Measurements from ENCODE around the gene CCDC83. TPM values are rescaled to one million over a fixed set of nuclear protein-coding genes. Genes with fewer than 3 reads are reported as not detected.

Gene CCDC83
- total RNA-seq, 4 donors from 2014 or later, result not detected

GRCh38 chr11:85939099-85940015 is 84.2 kb downstream of the CCDC83 start:
- H3K4me3 ChIP-seq, result no peak overlapping the region
- no peaks in the 10 kb centered on the region for H3K4me1 ChIP-seq
- no peaks in the 10 kb centered on the region for H3K36me3 ChIP-seq
- intact Hi-C loops (cut with DNase I; ENCODE audit: low total_unique reads), result loop anchor here (10.0 kb wide), 1 partner anchor 355 kb away; no protein-coding TSS in a partner anchor
- in situ Hi-C loops (cut with MboI; ENCODE audit: low sequenced_read_pairs in 4 of 4), result loop anchor here (5.0 to 10.0 kb wide), 3 partner anchors 275 to 285 kb away; no protein-coding TSS in a partner anchor
- no peak for ATAC-seq
- no peak for TF ChIP-seq POLR2A (IDR thresholded peaks at IDR 0.05)
- TF ChIP-seq CTCF (IDR thresholded peaks at IDR 0.05 in 4 of 5, conservative IDR thresholded peaks at IDR 0.05 in 1 of 5), result no peak
- no peaks in the 10 kb centered on the region for H3K9me3 ChIP-seq
- H3K27ac ChIP-seq, result no peak overlapping the region
- no peak for DNase-seq
- H3K27me3 ChIP-seq, result no peaks in the 10 kb centered on the region

GRCh38 chr11:85941380-85941973 is 86.3 kb downstream of the CCDC83 start:
- H3K4me3 ChIP-seq, result no peak overlapping the region
- in situ Hi-C loops (cut with MboI; ENCODE audit: low sequenced_read_pairs in 4 of 4), result loop anchor here in 1 of 4 donors (10.0 kb wide), 1 partner anchor 273 kb away; no protein-coding TSS in a partner anchor
- H3K9me3 ChIP-seq, result no peaks in the 10 kb centered on the region
- no peaks in the 10 kb centered on the region for H3K27me3 ChIP-seq
- H3K36me3 ChIP-seq, result no peaks in the 10 kb centered on the region
- peaks cover 0 to 9% of the 10 kb centered on the region in 2 donors for H3K4me1 ChIP-seq
- no peak overlapping the region for H3K27ac ChIP-seq
- peak; percentile 70 to 81 for ATAC-seq
- TF ChIP-seq POLR2A (IDR thresholded peaks at IDR 0.05) (no peak), CTCF (IDR thresholded peaks at IDR 0.05 in 4 of 5, conservative IDR thresholded peaks at IDR 0.05 in 1 of 5) (peak; percentile 63 to 79 (median 73))
- intact Hi-C loops (cut with DNase I; ENCODE audit: low total_unique reads), result loop anchor here (1.0 to 10.0 kb wide), 3 partner anchors 252 to 353 kb away; no protein-coding TSS in a partner anchor
- peak; percentile 32 to 45 for DNase-seq

GRCh38 chr11:85945296-85945695 is 90.1 kb downstream of the CCDC83 start:
- no peak for ATAC-seq
- DNase-seq, result no peak
- Histone ChIP-seq H3K4me3 (no peak overlapping the region), H3K9me3 (no peaks in the 10 kb centered on the region), H3K27me3 (no peaks in the 10 kb centered on the region), H3K4me1 (peaks cover 0 to 23% of the 10 kb centered on the region in 2 donors), H3K27ac (no peak overlapping the region), H3K36me3 (no peaks in the 10 kb centered on the region)
- intact Hi-C loops (cut with DNase I; ENCODE audit: low total_unique reads) (loop anchor here (10.0 kb wide), 1 partner anchor 350 kb away; no protein-coding TSS in a partner anchor), in situ Hi-C loops (cut with MboI; ENCODE audit: low sequenced_read_pairs in 4 of 4) (loop anchor here in 1 of 4 donors (10.0 kb wide), 1 partner anchor 270 kb away; no protein-coding TSS in a partner anchor)
- TF ChIP-seq CTCF (IDR thresholded peaks at IDR 0.05 in 4 of 5, conservative IDR thresholded peaks at IDR 0.05 in 1 of 5) (no peak), POLR2A (IDR thresholded peaks at IDR 0.05) (no peak)

GRCh38 chr11:85945788-85946187 is 90.6 kb downstream of the CCDC83 start:
- H3K27ac ChIP-seq, result no peak overlapping the region

More at GRCh38 chr11:85945788-85946187, 90.6 kb downstream of the CCDC83 start:
- DNase-seq (no peak), ATAC-seq (no peak)
- H3K36me3 ChIP-seq, result no peaks in the 10 kb centered on the region
- no peaks in the 10 kb centered on the region for H3K27me3 ChIP-seq
- in situ Hi-C loops (cut with MboI; ENCODE audit: low sequenced_read_pairs in 4 of 4) (loop anchor here in 1 of 4 donors (10.0 kb wide), 1 partner anchor 269 kb away; no protein-coding TSS in a partner anchor), intact Hi-C loops (cut with DNase I; ENCODE audit: low total_unique reads) (loop anchor here (10.0 kb wide), 1 partner anchor 349 kb away; no protein-coding TSS in a partner anchor)
- no peak for TF ChIP-seq CTCF (IDR thresholded peaks at IDR 0.05 in 4 of 5, conservative IDR thresholded peaks at IDR 0.05 in 1 of 5)
- peaks cover 0 to 23% of the 10 kb centered on the region in 2 donors for H3K4me1 ChIP-seq
- H3K4me3 ChIP-seq, result no peak overlapping the region
- no peaks in the 10 kb centered on the region for H3K9me3 ChIP-seq

All from gastrocnemius medialis (tissue), 4 donors.